ENCODE data around the gene TSHB. TPM values are rescaled to one million over a fixed set of nuclear protein-coding genes. Genes with fewer than 3 reads are reported as not detected.

The TSHB gene
- polyA plus RNA-seq, 1 donor from 2014 or later: not detected

- H2AFZ ChIP-seq (ENCODE audit: low read depth, low read length): no peak overlapping the region
- no peak for TF ChIP-seq POLR2AphosphoS5 (IDR thresholded peaks at IDR 0.05)
- H3F3A ChIP-seq (ENCODE audit: insufficient read depth, low read length, poor library complexity, severe bottlenecking): no peaks in the 10 kb centered on the region
- no peaks in the 10 kb centered on the region for H3K79me2 ChIP-seq (replicated peaks; ENCODE audit: insufficient read depth, low read length)
- no peak overlapping the region for H3K4me2 ChIP-seq (ENCODE audit: low read length)
- H3K9me2 ChIP-seq (ENCODE audit: insufficient read depth, low read length): no peaks in the 10 kb centered on the region
- H4K20me1 ChIP-seq (ENCODE audit: insufficient read depth): no peaks in the 10 kb centered on the region
- H3K9ac ChIP-seq (ENCODE audit: low read length): peak overlapping the region; percentile 14
- H3K27ac ChIP-seq (ENCODE audit: low read length): peak overlapping the region; percentile 60
- H3K9me3 ChIP-seq (ENCODE audit: low read length): no peaks in the 10 kb centered on the region
- H3K36me3 ChIP-seq (ENCODE audit: insufficient read depth, low read length): no peaks in the 10 kb centered on the region
- no peaks in the 10 kb centered on the region for H3K27me3 ChIP-seq (ENCODE audit: insufficient read depth, low read depth, low read length)
- H3K4me3 ChIP-seq (ENCODE audit: low read length): peak overlapping the region; percentile 18
Measured at GRCh38 chr1:115068826-115069585, 39.4 kb downstream of the TSHB start.

- no peaks in the 10 kb centered on the region for H3K9me3 ChIP-seq (ENCODE audit: low read length)
- no peaks in the 10 kb centered on the region for H3K27me3 ChIP-seq (ENCODE audit: insufficient read depth, low read depth, low read length)
- peak overlapping the region; percentile 60 for H3K27ac ChIP-seq (ENCODE audit: low read length)
- H2AFZ ChIP-seq (ENCODE audit: low read depth, low read length): no peak overlapping the region
- peak overlapping the region; percentile 14 for H3K9ac ChIP-seq (ENCODE audit: low read length)
- H3K36me3 ChIP-seq (ENCODE audit: insufficient read depth, low read length): no peaks in the 10 kb centered on the region
- no peak overlapping the region for H3K4me2 ChIP-seq (ENCODE audit: low read length)
- H3K4me3 ChIP-seq (ENCODE audit: low read length): peak overlapping the region; percentile 18
- H4K20me1 ChIP-seq (ENCODE audit: insufficient read depth): no peaks in the 10 kb centered on the region
- no peaks in the 10 kb centered on the region for H3K79me2 ChIP-seq (replicated peaks; ENCODE audit: insufficient read depth, low read length)
- TF ChIP-seq EP300 (conservative IDR thresholded peaks at IDR 0.05; ENCODE audit: poor library complexity, severe bottlenecking) (peak; percentile 54), REST (IDR thresholded peaks at IDR 0.05; ENCODE audit: borderline replicate concordance) (no peak)
- no peaks in the 10 kb centered on the region for H3F3A ChIP-seq (ENCODE audit: insufficient read depth, low read length, poor library complexity, severe bottlenecking)
- no peaks in the 10 kb centered on the region for H3K9me2 ChIP-seq (ENCODE audit: insufficient read depth, low read length)
Measured at GRCh38 chr1:115069659-115070308, 40.2 kb downstream of the TSHB start.

- Histone ChIP-seq H3K9me2 (ENCODE audit: insufficient read depth, low read length) (no peaks in the 10 kb centered on the region), H3K79me2 (replicated peaks; ENCODE audit: insufficient read depth, low read length) (no peaks in the 10 kb centered on the region)
Measured at GRCh38 chr1:115071012-115071664, 41.5 kb downstream of the TSHB start.

More at GRCh38 chr1:115071012-115071664, 41.5 kb downstream of the TSHB start:
- Histone ChIP-seq H2AFZ (ENCODE audit: low read depth, low read length) (no peak overlapping the region), H4K20me1 (ENCODE audit: insufficient read depth) (no peaks in the 10 kb centered on the region), H3K27ac (ENCODE audit: low read length) (no peak overlapping the region), H3K27me3 (ENCODE audit: insufficient read depth, low read depth, low read length) (no peaks in the 10 kb centered on the region), H3K36me3 (ENCODE audit: insufficient read depth, low read length) (no peaks in the 10 kb centered on the region), H3F3A (ENCODE audit: insufficient read depth, low read length, poor library complexity, severe bottlenecking) (no peaks in the 10 kb centered on the region), H3K9ac (ENCODE audit: low read length) (no peak overlapping the region), H3K4me3 (ENCODE audit: low read length) (no peak overlapping the region), H3K9me3 (ENCODE audit: low read length) (no peaks in the 10 kb centered on the region), H3K4me2 (ENCODE audit: low read length) (no peak overlapping the region)
- TF ChIP-seq EP300 (conservative IDR thresholded peaks at IDR 0.05; ENCODE audit: poor library complexity, severe bottlenecking) (no peak), TAF1 (IDR thresholded peaks at IDR 0.05; ENCODE audit: low read depth) (no peak), CTCF (IDR thresholded peaks at IDR 0.05; ENCODE audit: poor library complexity, severe bottlenecking) (no peak), SMC3 (conservative IDR thresholded peaks at IDR 0.05; ENCODE audit: poor library complexity) (no peak), REST (IDR thresholded peaks at IDR 0.05; ENCODE audit: borderline replicate concordance) (no peak)

Data from neural cell (in vitro differentiated cells).